Frontal cortex (tissue), 4 donors: Measurements from ENCODE around the gene SLC35A3. TPM values are rescaled to one million over a fixed set of nuclear protein-coding genes. Genes with fewer than 3 reads are reported as not detected.
A peak's percentile ranks its signal among the peaks of the same experiment; 100 is the strongest.

Source experiments
- DNase-seq, 2 donors: peaks; one replicate each; pipeline ENCODE4 v3.0.0; 2012; ENCODE audit warnings: low spot score in 2 of 2
- FAIRE-seq: peaks from 2 replicates; lab custom pipeline; 2012; peaks lifted over from hg19 to GRCh38; lab: Jason Lieb, UNC
- small RNA-seq: library from RNA; depleted of rRNA; stranded (forward); fragments of <200 nt; gene quantifications from one replicate; pipeline ENCODE3, GENCODE V24; 2014
- total RNA-seq: library from RNA; depleted of rRNA; stranded (reverse); fragments of >200 nt; gene quantifications from one replicate; pipeline ENCODE4 v1.2.3, GENCODE V29; 2014
- donor health status: control.
- donor health status: control.
- donor health status: control.

Gene SLC35A3
- total RNA-seq, 1 donor from 2014 or later = 31.8 TPM

DNA sequence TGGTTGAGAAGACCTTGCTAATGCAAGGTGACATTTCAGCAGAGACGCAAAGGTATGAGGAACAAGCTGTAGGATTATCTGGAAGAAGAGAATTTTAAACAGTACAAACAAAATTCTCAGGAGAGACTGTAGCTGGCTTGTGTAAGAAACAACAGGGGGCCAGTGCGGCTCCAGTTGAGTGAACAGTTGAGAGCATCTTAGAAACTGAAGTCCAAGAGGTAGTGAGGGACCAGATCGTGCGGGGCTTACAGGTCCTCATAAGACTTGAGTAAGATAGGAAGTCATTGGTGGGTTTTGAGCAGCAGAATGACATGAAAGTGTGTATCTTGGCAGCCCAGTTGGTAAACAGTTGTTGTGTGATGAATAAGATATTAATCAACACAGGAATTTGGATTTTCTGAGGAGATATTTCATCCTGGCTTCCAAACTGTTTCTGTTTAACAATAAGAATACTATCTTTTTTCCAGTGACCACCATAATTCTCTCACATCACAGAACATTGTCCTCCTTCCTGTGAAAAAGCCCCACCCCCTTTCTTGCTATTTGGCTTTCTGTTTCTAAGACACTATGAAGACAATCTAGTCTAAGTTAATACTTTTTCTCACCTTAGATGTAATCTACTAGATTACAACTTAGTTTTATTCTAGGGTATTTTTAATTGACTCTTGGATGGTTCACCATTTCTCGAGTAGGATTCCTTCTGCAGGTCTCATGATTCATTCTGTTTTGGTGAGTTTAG, 100.6 kb downstream of the SLC35A3 start:
- DNase-seq = no peak
- FAIRE-seq = no peak

GRCh38 chr1:100073531-100073930, 103.7 kb downstream of the SLC35A3 start:
- FAIRE-seq (no peak), DNase-seq (no peak)

DNA sequence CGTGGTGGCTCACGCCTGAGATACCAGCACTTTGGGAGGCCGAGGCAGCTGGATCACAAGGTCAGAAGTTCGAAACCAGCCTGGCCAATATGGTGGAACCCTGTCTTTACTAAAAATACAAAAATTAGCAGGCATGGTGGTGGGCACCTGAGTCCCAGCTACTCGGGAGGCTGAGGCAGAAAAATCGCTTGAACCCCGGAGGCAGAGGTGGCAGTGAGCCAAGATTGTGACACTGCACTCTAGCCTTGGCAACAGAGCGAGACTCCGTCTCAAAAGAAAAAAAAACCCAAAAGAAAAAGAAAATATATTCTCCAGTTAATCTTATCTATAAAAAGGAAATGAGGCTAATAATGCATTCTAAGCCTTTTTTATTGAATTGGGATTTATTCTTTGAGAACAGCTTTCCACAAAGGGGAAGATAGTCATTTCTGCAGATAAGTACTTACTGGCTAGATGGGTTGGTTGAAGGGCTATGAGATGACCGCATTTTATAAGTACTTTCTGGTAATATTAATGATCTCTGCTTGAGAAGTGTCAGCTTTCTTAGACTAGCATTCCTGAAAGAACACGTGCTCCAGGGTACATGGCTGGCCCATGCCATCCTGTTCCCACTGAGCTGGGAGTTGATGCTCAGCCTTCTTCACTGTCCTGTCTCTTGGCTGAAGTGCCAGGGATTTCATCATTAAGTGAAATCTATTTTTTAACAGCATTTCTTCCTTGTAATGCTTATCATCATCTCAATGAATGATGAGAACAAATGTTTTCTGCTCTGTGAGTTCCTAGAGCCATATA, 105.0 kb downstream of the SLC35A3 start:
- DNase-seq (no peak), FAIRE-seq (no peak)

GRCh38 chr1:100075773-100076172, 106.0 kb downstream of the SLC35A3 start:
- DNase-seq = no peak
- no peak for FAIRE-seq

GRCh38 chr1:100076319-100076718, 106.5 kb downstream of the SLC35A3 start:
- no peak for FAIRE-seq
- DNase-seq = no peak

DNA sequence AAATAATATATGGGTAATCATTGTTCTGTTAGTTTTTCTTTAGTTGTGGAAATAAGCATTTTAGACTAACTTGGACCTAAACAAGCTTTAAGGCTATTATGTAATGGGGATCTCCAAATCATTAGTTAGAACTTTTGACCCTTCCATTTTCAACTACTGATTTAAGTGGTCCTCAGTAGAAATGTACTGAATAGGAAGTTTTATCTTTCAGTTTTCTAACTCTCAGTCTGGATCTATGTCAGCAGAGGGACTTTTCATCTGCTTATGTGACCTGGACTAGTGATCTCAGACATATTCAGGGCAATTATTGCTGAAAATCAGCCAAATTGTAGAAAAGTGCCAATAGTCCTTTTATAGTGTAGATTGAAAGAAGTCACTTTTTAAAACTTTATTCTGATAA, 106.9 kb downstream of the SLC35A3 start:
- no peak for DNase-seq
- FAIRE-seq = no peak

GRCh38 chr1:100077531-100077930, 107.7 kb downstream of the SLC35A3 start:
- DNase-seq (peak in 1 of 2 donors; percentile 23), FAIRE-seq (no peak)

GRCh38 chr1:100080331-100080730, 110.5 kb downstream of the SLC35A3 start:
- FAIRE-seq (no peak), DNase-seq (no peak)

Small RNAs within 50 kb of the gene (small RNA-seq; reads per million reads assigned to genes)
- gene RNU6-1318P (not detected), gene RNU6-750P (not detected)

Other genes starting within 250 kb of the SLC35A3 start
- 2.4 TPM for gene FRRS1, start 203.4 kb upstream of the SLC35A3 start, total RNA-seq
- 36.3 TPM for gene AGL, start 119.6 kb upstream of the SLC35A3 start, total RNA-seq
- gene SASS6, start 162.9 kb downstream of the SLC35A3 start, total RNA-seq = 4.5 TPM
- gene TRMT13, start 163.2 kb downstream of the SLC35A3 start, total RNA-seq = 24.9 TPM
- gene LRRC39, start 208.3 kb downstream of the SLC35A3 start, total RNA-seq = 9.0 TPM